GM06990 (cell line): ENCODE data around the gene NUP214.

Experiments
- DNase-seq: peaks from one replicate; pipeline ENCODE4 v3.0.0-alpha.2; 2011; ENCODE audit not compliant: insufficient read length; ENCODE audit errors: extremely low read depth
- H3K27me3 ChIP-seq: replicated peaks from 2 replicates; pipeline ENCODE4 v1.6.0; 2011; ENCODE audit warnings: low read length; ENCODE audit not compliant: control insufficient read depth, insufficient read depth
- H3K36me3 ChIP-seq: 2 replicates; pipeline ENCODE4 v1.5.1; 2011; ENCODE audit warnings: low read length; ENCODE audit not compliant: control insufficient read depth, insufficient read depth
- H3K4me3 ChIP-seq: replicated peaks from 2 replicates; pipeline ENCODE4 v1.5.1; 2011; ENCODE audit warnings: low read depth, mild to moderate bottlenecking, control low read depth, low read length
- CTCF ChIP-seq: IDR thresholded peaks from 2 replicates; pipeline ENCODE4 v1.5.1; 2011; ENCODE audit warnings: low read length, control low read depth, mild to moderate bottlenecking, inconsistent platforms; ENCODE audit not compliant: insufficient read depth, poor library complexity, severe bottlenecking

Gene NUP214

GRCh38 chr9:131095666-131096268, 29.6 kb upstream of the NUP214 start:
- TF ChIP-seq CTCF = no peak
- Histone ChIP-seq H3K4me3 (no peak overlapping the region; the same call in 1 of the 2 replicates), H3K36me3 (no peaks in the 10 kb centered on the region), H3K27me3 (no peaks in the 10 kb centered on the region; the same call in none of the 2 replicates)
- DNase-seq = no peak

GRCh38 chr9:131096269-131097125, 28.9 kb upstream of the NUP214 start, which contains the start of gene AIF1L:
Gene AIF1L (plus strand): TSS chr9:131096531. CDS start chr9:131096630, 99 bp downstream.
- TF ChIP-seq CTCF = no peak
- DNase-seq = no peak
- H3K4me3 ChIP-seq = no peak within 1 kb of the TSS; the same call in 1 of the 2 replicates
- no peaks in the 10 kb centered on the region; the same call in none of the 2 replicates for H3K27me3 ChIP-seq
- H3K36me3 ChIP-seq = no peaks in the 10 kb centered on the region

GRCh38 chr9:131097126-131097947, 28.0 kb upstream of the NUP214 start:
- Histone ChIP-seq H3K4me3 (no peak overlapping the region), H3K36me3 (no peaks in the 10 kb centered on the region), H3K27me3 (no peaks in the 10 kb centered on the region; the same call in none of the 2 replicates)
- no peak for DNase-seq
- no peak for TF ChIP-seq CTCF

GRCh38 chr9:131097948-131098278, 27.5 kb upstream of the NUP214 start:
- DNase-seq = no peak
- no peak overlapping the region for H3K4me3 ChIP-seq
- H3K27me3 ChIP-seq = no peaks in the 10 kb centered on the region; the same call in none of the 2 replicates
- TF ChIP-seq CTCF = no peak
- no peaks in the 10 kb centered on the region for H3K36me3 ChIP-seq

- Histone ChIP-seq H3K36me3 (no peaks in the 10 kb centered on the region), H3K4me3 (no peak overlapping the region), H3K27me3 (no peaks in the 10 kb centered on the region; the same call in none of the 2 replicates)
- TF ChIP-seq CTCF = no peak
- DNase-seq = no peak
These were observed 26.8 kb upstream of the NUP214 start for GRCh38 chr9:131098391-131099101.
